H1 (cell line): ENCODE measurements around the gene MRC2. TPM values are rescaled to one million over a fixed set of nuclear protein-coding genes. Genes with fewer than 3 reads are reported as not detected.
A peak's percentile ranks its signal among the peaks of the same experiment; 100 is the strongest.

Source experiments
- JUND ChIP-seq: IDR thresholded peaks from 2 replicates; pipeline ENCODE4 v1.6.1; 2011; ENCODE audit warnings: mild to moderate bottlenecking, improper control_type of control experiment, low read length
- KDM1A ChIP-seq: fragments of 200-600, 300-600 bp; sonication (generic); IDR thresholded peaks from 2 replicates; pipeline ENCODE4 v1.7.1; 2016; ENCODE audit warnings: mild to moderate bottlenecking, low read length, borderline replicate concordance
- POLR2AphosphoS5 ChIP-seq: IDR thresholded peaks from 2 replicates; pipeline ENCODE4 v1.6.1; 2011; ENCODE audit warnings: low read depth, low read length
- polyA plus RNA-seq, 7 experiments: library from polyadenylated mRNA; depleted of rRNA in 3 of 7; stranded (reverse) in 5 of 7; unstranded in 2 of 7; fragments of >200 nt in 5 of 7; fragments of 200-250 nt in 2 of 7; gene quantifications; 1 replicate in 5 of 7; 2 replicates in 1 of 7; 4 replicates in 1 of 7; pipeline versions ENCODE4 v1.2.1 to v1.2.3, GENCODE V29; 2011 to 2013; ENCODE audit warnings: missing spikeins in 2 of 7, mixed read lengths in 2 of 7
- total RNA-seq: library from RNA; stranded (reverse); fragmentation: NEBNext Ultra II Directional; extraction: Animal tissue kit (Norgen Biotek cat#: 25700); gene quantifications from 2 replicates; pipeline ENCODE4 v1.2.1, GENCODE V29; 2021

The MRC2 gene
- total and polyA plus RNA-seq, 2 of the 8 experiments (the other 6 are each of a cell fraction or from before 2014, with no cell fraction given) = 7.0 to 24.2 TPM

GRCh38 chr17:62653002-62653825, 25.7 kb downstream of the MRC2 start (continued):
- TF ChIP-seq KDM1A = 0 out of 2 replicates have a peak, but pooled peaks have one; percentile 3
- TF ChIP-seq JUND = no peak
- TF ChIP-seq POLR2AphosphoS5 = peak; percentile 62; the same call in 1 of the 2 replicates
